Lung (tissue), 12 donors: ENCODE data around the gene LGALSL. TPM values are rescaled to one million over a fixed set of nuclear protein-coding genes. Genes with fewer than 3 reads are reported as not detected.

Source experiments
- ATAC-seq: fragments of 200-7000 bp; cut with Tn5 transposase; one replicate; pipeline ENCODE4 v1.9.1; 2020; ENCODE audit warnings: moderate number of reproducible peaks; ENCODE audit not compliant: insufficient read depth, low FRiP score
- DNase-seq, 3 donors: peaks; one replicate each; pipeline ENCODE4 v3.0.0-alpha.2; 2013 to 2017
- H3K27ac ChIP-seq, 2 donors: one replicate each; pipeline ENCODE4 v1.5.1; 2013; ENCODE audit warnings: mild to moderate bottlenecking in 2 of 2, moderate library complexity in 2 of 2, control low read depth in 1 of 2, inconsistent platforms in 1 of 2, low read depth in 1 of 2, low read length in 1 of 2
- H3K27me3 ChIP-seq, 3 donors: one replicate each; pipeline ENCODE4 v1.5.1; 2013; ENCODE audit warnings: low read length in 2 of 3; ENCODE audit not compliant: control insufficient read depth in 3 of 3, insufficient read depth in 3 of 3
- H3K36me3 ChIP-seq, 4 donors: one replicate each; pipeline ENCODE4 v1.5.1; 2013; ENCODE audit warnings: low read length in 4 of 4, mild to moderate bottlenecking in 1 of 4, moderate library complexity in 1 of 4; ENCODE audit not compliant: control insufficient read depth in 4 of 4, insufficient read depth in 4 of 4
- H3K4me1 ChIP-seq, 5 donors: one replicate each; pipeline ENCODE4 v1.5.1; 2013; ENCODE audit warnings: low read length in 5 of 5, mild to moderate bottlenecking in 2 of 5, moderate library complexity in 1 of 5; ENCODE audit not compliant: control insufficient read depth in 5 of 5, insufficient read depth in 5 of 5
- H3K4me3 ChIP-seq: one replicate; pipeline ENCODE4 v1.5.1; 2013; ENCODE audit warnings: mild to moderate bottlenecking, control low read depth, moderate library complexity
- H3K9ac ChIP-seq, 2 donors: one replicate each; pipeline ENCODE4 v1.5.1; 2013; ENCODE audit warnings: low read length in 2 of 2, control low read depth in 1 of 2; ENCODE audit not compliant: insufficient read depth in 1 of 2
- H3K9me3 ChIP-seq, 4 donors: one replicate each; pipeline ENCODE4 v1.5.1; 2013; ENCODE audit warnings: low read length in 3 of 4, mild to moderate bottlenecking in 1 of 4, moderate library complexity in 1 of 4; ENCODE audit not compliant: control insufficient read depth in 4 of 4, insufficient read depth in 3 of 4
- CTCF ChIP-seq: IDR thresholded peaks from 2 replicates; pipeline ENCODE4 v1.5.1; 2012; ENCODE audit warnings: mild to moderate bottlenecking; ENCODE audit errors: control extremely low read depth, extremely low read depth
- WGBS, 2 donors: extraction: QIAGEN DNeasy Blood & Tissue Kit; methylation state at CpG; one replicate each; pipeline ENCODE4 v1.1.7; 2013; 5-methylcytosine and 5-hydroxymethylcytosine counted together
- polyA plus RNA-seq, 2 donors: library from polyadenylated mRNA; stranded (reverse); fragments of 200-250 nt; gene quantifications; one replicate each; pipeline ENCODE4 v1.2.1, GENCODE V29; 2013
- total RNA-seq, 2 donors: library from RNA; depleted of rRNA in 1 of 2; stranded (reverse); fragments of >200 nt in 1 of 2; gene quantifications; one replicate each; pipeline ENCODE4 v1.2.1, GENCODE V29; 2014 to 2021
- donor health status: control.
- donor health status: control.
- donor health status: Bipolar disorder and iron deficiency.
- donor health status: healthy.
- donor health status: DM: yes; HTN: yes; CAD: no.

The LGALSL gene
- total and polyA plus RNA-seq, 4 donors: 9.1 to 30.6 (median 25.9) TPM

GRCh38 chr2:64500549-64500948 lies 46.6 kb downstream of the LGALSL start:
- no peak overlapping the region for H3K9ac ChIP-seq
- H3K36me3 ChIP-seq: no peaks in the 10 kb centered on the region
- no peak for TF ChIP-seq CTCF
- H3K27me3 ChIP-seq: no peaks in the 10 kb centered on the region
- H3K4me1 ChIP-seq: no peaks in the 10 kb centered on the region
- H3K27ac ChIP-seq: no peak overlapping the region
- DNase-seq: no peak
- no peak overlapping the region for H3K4me3 ChIP-seq
- H3K9me3 ChIP-seq: no peaks in the 10 kb centered on the region
- no peak for ATAC-seq
- WGBS, 2 donors: 90 to 93% methylated on average over 5 of the region's 5 CpGs

DNA sequence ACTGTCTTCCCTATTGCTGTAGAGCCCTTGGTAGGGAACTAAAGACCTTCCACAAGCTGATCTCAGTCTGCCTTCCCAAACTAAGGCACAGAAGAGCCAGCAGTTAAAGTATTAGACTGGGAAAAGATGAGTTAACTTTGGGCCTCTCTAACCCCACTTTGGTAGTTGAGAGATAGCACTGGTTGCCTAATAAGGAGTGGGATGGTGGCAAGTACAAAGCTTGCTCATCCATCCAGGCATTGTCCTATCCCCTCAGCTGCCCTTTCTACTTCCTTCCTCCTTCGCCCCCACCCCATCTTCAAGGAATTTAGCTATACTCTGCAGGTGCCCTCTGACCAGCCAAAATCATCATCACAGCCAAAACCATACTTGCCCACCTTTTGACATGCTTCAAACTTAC lies 48.0 kb downstream of the LGALSL start:
- Histone ChIP-seq H3K9me3 (no peaks in the 10 kb centered on the region), H3K4me3 (no peak overlapping the region), H3K4me1 (no peaks in the 10 kb centered on the region), H3K9ac (no peak overlapping the region), H3K36me3 (no peaks in the 10 kb centered on the region), H3K27ac (no peak overlapping the region), H3K27me3 (no peaks in the 10 kb centered on the region)
- 55 to 79% methylated on average over 1 of the region's 1 CpG for WGBS, 2 donors
- no peak for ATAC-seq
- TF ChIP-seq CTCF: no peak
- no peak for DNase-seq

GRCh38 chr2:64502860-64503259 lies 48.9 kb downstream of the LGALSL start:
- Histone ChIP-seq H3K9me3 (no peaks in the 10 kb centered on the region), H3K4me1 (no peaks in the 10 kb centered on the region), H3K27me3 (no peaks in the 10 kb centered on the region), H3K9ac (no peak overlapping the region), H3K36me3 (no peaks in the 10 kb centered on the region), H3K27ac (no peak overlapping the region), H3K4me3 (no peak overlapping the region)
- 83 to 90% methylated on average over 4 of the region's 4 CpGs for WGBS, 2 donors
- ATAC-seq: no peak
- TF ChIP-seq CTCF: no peak
- DNase-seq: no peak
